K562 (cell line): ENCODE measurements around the gene SLC8A1. TPM values are rescaled to one million over a fixed set of nuclear protein-coding genes. Genes with fewer than 3 reads are reported as not detected.

Experiments
- ATAC-seq: fragments of 200-7000 bp; cut with Tn5 transposase; 3 replicates; pipeline ENCODE4 v1.9.1; 2020; ENCODE audit warnings: moderate library complexity
- BruUV-seq: library from RNA; stranded (reverse); fragments of 400-500 nt; replicated peaks from 2 replicates; lab custom pipeline; 2021; lab: Mats Ljungman, UMichigan
- CTCF ChIA-PET: fragments of 300-600 bp; formaldehyde crosslinking; extraction: SDS; loops from one replicate; lab custom pipeline; 2021; ENCODE audit warnings: low intra/inter-chr PET ratio; lab: Yijun Ruan, JAX
- POLR2A ChIA-PET: fragments of 300-600, 350-650 bp; sonication (Branson Sonifier 250); formaldehyde crosslinking; extraction: SDS; loops from one replicate; lab custom pipeline; 2021; ENCODE audit warnings: antibody characterized with exemption, inconsistent platforms; lab: Yijun Ruan, JAX
- DNase-seq, 4 experiments: peaks; one replicate each; pipeline versions ENCODE4 v3.0.0 to v3.0.0-alpha.2; 2011 to 2018; ENCODE audit warnings: low spot score in 3 of 4, mixed read lengths in 3 of 4; ENCODE audit errors: extremely low read depth in 1 of 4
- FAIRE-seq: peaks from 2 replicates; lab custom pipeline; 2011; peaks lifted over from hg19 to GRCh38; lab: Jason Lieb, UNC
- H2AFZ ChIP-seq: 2 replicates; pipeline ENCODE4 v1.6.0; 2011; ENCODE audit warnings: low read depth, low read length, control low read depth, inconsistent platforms
- H3K27ac ChIP-seq: fragments of 200-600 bp; 3 replicates; pipeline ENCODE4 v1.8.0; 2011; ENCODE audit warnings: low read depth, mild to moderate bottlenecking, control low read depth, inconsistent platforms, low read length, moderate library complexity, mixed read lengths; ENCODE audit errors: extremely low read depth
- H3K27me3 ChIP-seq, 2 experiments: fragments of 300-600 bp in 1 of 2; 2 replicates in 1 of 2; 3 replicates in 1 of 2; pipeline versions ENCODE4 v1.6.0 to v1.8.0; 2011; ENCODE audit warnings: inconsistent platforms in 2 of 2, low read length in 2 of 2, mild to moderate bottlenecking in 1 of 2, mixed read lengths in 1 of 2, moderate library complexity in 1 of 2; ENCODE audit not compliant: control insufficient read depth in 2 of 2, insufficient read depth in 2 of 2
- H3K36me3 ChIP-seq: fragments of 300-600 bp; 3 replicates; pipeline ENCODE4 v1.8.0; 2011; ENCODE audit warnings: mild to moderate bottlenecking, low read length, inconsistent platforms; ENCODE audit not compliant: control insufficient read depth, insufficient read depth
- H3K4me1 ChIP-seq, 2 experiments: fragments of 200-600 bp in 1 of 2; replicated peaks in 1 of 2; 2 replicates in 1 of 2; 3 replicates in 1 of 2; pipeline versions ENCODE4 v1.5.1 to v1.8.0; 2011; ENCODE audit warnings: inconsistent platforms in 2 of 2, low read length in 2 of 2, mild to moderate bottlenecking in 1 of 2, mixed read lengths in 1 of 2, moderate library complexity in 1 of 2; ENCODE audit not compliant: control insufficient read depth in 2 of 2, insufficient read depth in 2 of 2
- H3K4me2 ChIP-seq: 2 replicates; pipeline ENCODE4 v1.6.1; 2011; ENCODE audit warnings: low read length, control low read depth, inconsistent platforms, mixed read lengths; ENCODE audit not compliant: insufficient read depth
- H3K4me3 ChIP-seq: fragments of 200-600 bp; sonication (generic), shearing (Covaris generic); 2 replicates; pipeline ENCODE4 v1.5.1; 2016; ENCODE audit warnings: control low read depth, inconsistent platforms
- H3K79me2 ChIP-seq: fragments of 200-600 bp; 3 replicates; pipeline ENCODE4 v1.8.0; 2011; ENCODE audit warnings: low read length, inconsistent platforms; ENCODE audit not compliant: control insufficient read depth, insufficient read depth
- H3K9ac ChIP-seq, 2 experiments: 2 replicates each; pipeline versions ENCODE4 v1.6.0 to v1.6.1; 2011; ENCODE audit warnings: low read depth in 2 of 2, low read length in 2 of 2, control low read depth in 1 of 2, inconsistent platforms in 1 of 2, mild to moderate bottlenecking in 1 of 2, mixed read lengths in 1 of 2; ENCODE audit not compliant: insufficient read depth in 1 of 2
- H3K9me1 ChIP-seq: one replicate; pipeline ENCODE4 v1.6.0; 2011; ENCODE audit warnings: inconsistent platforms, mild to moderate bottlenecking, low read length, moderate library complexity; ENCODE audit not compliant: control insufficient read depth, insufficient read depth
- H3K9me3 ChIP-seq: replicated peaks from 2 replicates; pipeline ENCODE4 v1.5.1; 2011; ENCODE audit warnings: low read depth, low read length, inconsistent platforms; ENCODE audit not compliant: control insufficient read depth, insufficient read depth
- H4K20me1 ChIP-seq: replicated peaks from 2 replicates; pipeline ENCODE4 v1.6.1; 2011; ENCODE audit warnings: low read length, inconsistent platforms, mixed read lengths; ENCODE audit not compliant: control insufficient read depth, insufficient read depth
- EP400 ChIP-seq: fragments of 450-650 bp; IDR thresholded peaks from 2 replicates; pipeline ENCODE4 v1.6.1; 2017; ENCODE audit warnings: antibody characterized with exemption, mild to moderate bottlenecking, moderate library complexity
- FOSL1 ChIP-seq: fragments of 200-800 bp; sonication (Bioruptor generic); conservative IDR thresholded peaks from 2 replicates; pipeline ENCODE4 v1.6.1; 2016; ENCODE audit warnings: missing genetic modification characterization, missing compliant biosample characterization
- FOXP1 ChIP-seq: sonication (generic); formaldehyde crosslinking; IDR thresholded peaks from 2 replicates; pipeline ENCODE4 v1.8.0; 2022; ENCODE audit warnings: mild to moderate bottlenecking, missing genetic modification reagents
- HMGXB4 ChIP-seq: sonication (generic); formaldehyde crosslinking; IDR thresholded peaks from 2 replicates; pipeline ENCODE4 v1.8.1; 2023; ENCODE audit warnings: mild to moderate bottlenecking, missing genetic modification reagents
- MIER1 ChIP-seq: fragments of 450-650 bp; IDR thresholded peaks from 2 replicates; pipeline ENCODE4 v1.6.1; 2016; ENCODE audit warnings: antibody characterized with exemption, mild to moderate bottlenecking, low read depth
- NFE2 ChIP-seq: IDR thresholded peaks from 2 replicates; pipeline ENCODE4 v1.6.1; 2014; ENCODE audit warnings: antibody characterized with exemption, low read depth
- PCBP1 ChIP-seq: fragments of 200-400 bp; formaldehyde crosslinking; IDR thresholded peaks from 2 replicates; pipeline ENCODE4 v1.6.1; 2018; ENCODE audit warnings: mild to moderate bottlenecking, low read depth, low read length; ENCODE audit not compliant: poor library complexity, severe bottlenecking
- PPARD ChIP-seq: fragments of 250-450 bp; sonication (Bioruptor Pico); IDR thresholded peaks from 2 replicates; pipeline ENCODE4 v1.8.0; 2022; ENCODE audit warnings: inconsistent platforms, mild to moderate bottlenecking, moderate library complexity
- TAF15 ChIP-seq: fragments of 200-400 bp; formaldehyde crosslinking; IDR thresholded peaks from 2 replicates; pipeline ENCODE4 v1.6.1; 2017; ENCODE audit warnings: mild to moderate bottlenecking, low read depth, low read length, moderate library complexity
- TCF7 ChIP-seq: sonication (generic); IDR thresholded peaks from 2 replicates; pipeline ENCODE4 v1.6.1; 2016; ENCODE audit warnings: antibody characterized with exemption, borderline replicate concordance
- TCFL5 ChIP-seq: fragments of 250-450 bp; sonication (Bioruptor Pico); conservative IDR thresholded peaks from 2 replicates; pipeline ENCODE4 v1.6.1; 2021; ENCODE audit warnings: mild to moderate bottlenecking, moderate library complexity, matching md5 sums
- THAP7 ChIP-seq: fragments of 250-450 bp; sonication (Bioruptor Pico); IDR thresholded peaks from 2 replicates; pipeline ENCODE4 v1.5.0; 2021
- WHSC1 ChIP-seq: IDR thresholded peaks from one replicate; pipeline ENCODE4 v1.6.1; 2012; ENCODE audit warnings: low read length, control low read depth, inconsistent platforms
- ZNF551 ChIP-seq: fragments of 250-450 bp; sonication (Bioruptor Pico); IDR thresholded peaks from 2 replicates; pipeline ENCODE4 v1.5.0; 2021; ENCODE audit warnings: mild to moderate bottlenecking, moderate library complexity
- ZZZ3 ChIP-seq: fragments of 450-650 bp; IDR thresholded peaks from 2 replicates; pipeline ENCODE4 v1.6.1; 2016; ENCODE audit warnings: antibody characterized with exemption, mild to moderate bottlenecking, moderate library complexity
- WGBS: fragments of 100-300 bp; shearing (Covaris generic); methylation state at CpG from one replicate; pipeline ENCODE4 v1.1.6; 2016; ENCODE audit warnings: low coverage, mixed read lengths; ENCODE audit not compliant: insufficient coverage; ENCODE audit errors: missing lambda C conversion rate; 5-methylcytosine and 5-hydroxymethylcytosine counted together
- in situ Hi-C: fragments of 300-500 bp; cut with MboI; formaldehyde crosslinking; loops from 4 replicates; pipeline ENCODE4 v1.15.0; 2018; ENCODE audit warnings: inconsistent platforms, mixed read lengths
- intact Hi-C: fragments of 100-400 bp; cut with micrococcal nuclease; formaldehyde crosslinking; loops from 2 replicates; pipeline ENCODE4 v1.14.2; 2022
- polyA plus RNA-seq, 8 experiments: library from polyadenylated mRNA; depleted of rRNA in 4 of 8; stranded (reverse) in 5 of 8; unstranded in 3 of 8; fragments of >200 nt; fragmentation: Nextera tagmentation in 2 of 8; fragmentation: Illumina TruSeq in 1 of 8; extraction: Ambion mirVana in 2 of 8; extraction: Trizol in 1 of 8; gene quantifications; 2 replicates each; pipeline versions ENCODE4 v1.2.1 to v1.2.3, GENCODE V29; 2011 to 2014; ENCODE audit warnings: inconsistent platforms in 1 of 8, missing spikeins in 1 of 8
- total RNA-seq, 7 experiments: library from RNA; depleted of rRNA in 6 of 7; stranded (reverse); fragments of >200 nt in 6 of 7; fragmentation: Illumina TruSeq in 2 of 7; extraction: Trizol in 2 of 7; gene quantifications; 2 replicates each; pipeline versions ENCODE4 v1.2.1 to v1.2.3, GENCODE V29; 2011 to 2021; ENCODE audit warnings: low replicate concordance in 1 of 7
- TF ChIP-seq, protein P1 (sequence below), 2 experiments: fragments of 450-650 bp in 1 of 2; sonication (generic) in 1 of 2; formaldehyde crosslinking; conservative IDR thresholded peaks; 2 replicates each; pipeline versions ENCODE4 v1.4.0 to v1.8.1; 2020 to 2022; ENCODE audit warnings: mild to moderate bottlenecking in 1 of 2, missing genetic modification reagents in 1 of 2
- TF ChIP-seq, protein P2 (sequence below): sonication (generic); formaldehyde crosslinking; IDR thresholded peaks from 2 replicates; pipeline ENCODE4 v1.8.1; 2022; ENCODE audit warnings: missing genetic modification reagents

SLC8A1 gene
- total and polyA plus RNA-seq, 9 of the 15 experiments (the other 6 are each of a cell fraction or from before 2014, with no cell fraction given) = not detected

- ChIA-PET CTCF (no interaction called here), POLR2A (no interaction called here)
- TF ChIP-seq, protein P1, sequence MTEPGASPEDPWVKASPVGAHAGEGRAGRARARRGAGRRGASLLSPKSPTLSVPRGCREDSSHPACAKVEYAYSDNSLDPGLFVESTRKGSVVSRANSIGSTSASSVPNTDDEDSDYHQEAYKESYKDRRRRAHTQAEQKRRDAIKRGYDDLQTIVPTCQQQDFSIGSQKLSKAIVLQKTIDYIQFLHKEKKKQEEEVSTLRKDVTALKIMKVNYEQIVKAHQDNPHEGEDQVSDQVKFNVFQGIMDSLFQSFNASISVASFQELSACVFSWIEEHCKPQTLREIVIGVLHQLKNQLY (CRISPR knock-in tag; conservative IDR thresholded peaks at IDR 0.05) = no peak
- TF ChIP-seq EP400 (no peak), THAP7 (CRISPR knock-in tag) (no peak), PPARD (CRISPR knock-in tag) (no peak), WHSC1 (no peak), NFE2 (no peak), MIER1 (no peak), HMGXB4 (no peak), FOXP1 (CRISPR knock-in tag) (no peak), ZZZ3 (no peak), FOSL1 (no peak), TCFL5 (CRISPR knock-in tag) (no peak), TCF7 (no peak), TAF15 (no peak), ZNF551 (no peak), PCBP1 (no peak)
- TF ChIP-seq, protein P2, sequence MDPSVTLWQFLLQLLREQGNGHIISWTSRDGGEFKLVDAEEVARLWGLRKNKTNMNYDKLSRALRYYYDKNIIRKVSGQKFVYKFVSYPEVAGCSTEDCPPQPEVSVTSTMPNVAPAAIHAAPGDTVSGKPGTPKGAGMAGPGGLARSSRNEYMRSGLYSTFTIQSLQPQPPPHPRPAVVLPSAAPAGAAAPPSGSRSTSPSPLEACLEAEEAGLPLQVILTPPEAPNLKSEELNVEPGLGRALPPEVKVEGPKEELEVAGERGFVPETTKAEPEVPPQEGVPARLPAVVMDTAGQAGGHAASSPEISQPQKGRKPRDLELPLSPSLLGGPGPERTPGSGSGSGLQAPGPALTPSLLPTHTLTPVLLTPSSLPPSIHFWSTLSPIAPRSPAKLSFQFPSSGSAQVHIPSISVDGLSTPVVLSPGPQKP = no peak
Observed at GRCh38 chr2:40374543-40375240, 77.2 kb downstream of the SLC8A1 start.

More at GRCh38 chr2:40374543-40375240, 77.2 kb downstream of the SLC8A1 start:
- FAIRE-seq (no peak), ATAC-seq (no peak), DNase-seq (no peak)
- Histone ChIP-seq H3K4me1 (no peaks in the 10 kb centered on the region), H3K79me2 (no peaks in the 10 kb centered on the region), H3K36me3 (no peaks in the 10 kb centered on the region), H3K4me3 (no peak overlapping the region), H3K27ac (no peak overlapping the region), H4K20me1 (no peaks in the 10 kb centered on the region), H3K9me1 (no peaks in the 10 kb centered on the region), H3K9ac (no peak overlapping the region), H3K4me2 (no peak overlapping the region), H3K27me3 (no peaks in the 10 kb centered on the region), H2AFZ (no peak overlapping the region), H3K9me3 (no peaks in the 10 kb centered on the region)
- in situ Hi-C loops = no loop called here
- 0% methylated on average over 2 of the region's 2 CpGs for WGBS
- no TSS peak for BruUV-seq
- intact Hi-C loops = no loop called here
